Measurements from ENCODE around the gene XAB2.

The XAB2 gene

GRCh38 chr19:7612282-7613274 is 16.8 kb downstream of the XAB2 start:
- no peak for DNase-seq (ENCODE audit: low read depth in 4 of 4, low spot score in 1 of 4)

DNA sequence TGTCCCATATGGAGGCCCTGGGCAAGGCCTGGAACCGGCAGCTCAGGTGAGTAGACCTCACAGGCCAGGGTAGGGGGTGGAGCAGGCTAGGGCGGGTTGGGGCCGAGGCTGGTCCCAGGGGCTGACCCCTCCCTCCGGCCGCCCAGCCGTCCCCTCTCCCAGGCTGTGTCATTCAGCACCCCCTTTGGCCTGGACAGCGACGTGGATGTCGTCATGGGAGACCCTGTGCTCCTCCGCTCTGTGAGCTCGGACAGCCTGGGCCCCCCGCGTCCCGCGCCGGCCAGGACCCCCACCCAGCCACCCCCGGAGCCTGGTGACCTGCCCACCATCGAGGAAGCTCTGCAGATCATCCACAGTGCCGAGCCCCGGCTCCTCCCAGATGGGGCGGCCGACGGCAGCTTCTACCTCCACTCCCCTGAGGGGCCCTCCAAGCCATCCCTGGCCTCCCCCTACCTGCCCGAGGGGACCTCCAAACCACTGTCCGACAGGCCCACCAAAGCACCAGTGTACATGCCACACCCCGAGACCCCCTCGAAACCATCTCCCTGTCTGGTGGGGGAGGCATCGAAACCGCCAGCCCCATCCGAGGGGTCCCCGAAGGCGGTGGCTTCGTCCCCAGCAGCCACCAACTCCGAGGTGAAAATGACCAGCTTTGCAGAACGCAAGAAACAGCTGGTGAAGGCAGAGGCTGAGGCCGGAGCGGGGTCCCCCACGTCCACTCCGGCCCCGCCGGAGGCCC is 17.6 kb downstream of the XAB2 start:
- no peak for DNase-seq (ENCODE audit: low read depth in 4 of 4, low spot score in 1 of 4)

DNA sequence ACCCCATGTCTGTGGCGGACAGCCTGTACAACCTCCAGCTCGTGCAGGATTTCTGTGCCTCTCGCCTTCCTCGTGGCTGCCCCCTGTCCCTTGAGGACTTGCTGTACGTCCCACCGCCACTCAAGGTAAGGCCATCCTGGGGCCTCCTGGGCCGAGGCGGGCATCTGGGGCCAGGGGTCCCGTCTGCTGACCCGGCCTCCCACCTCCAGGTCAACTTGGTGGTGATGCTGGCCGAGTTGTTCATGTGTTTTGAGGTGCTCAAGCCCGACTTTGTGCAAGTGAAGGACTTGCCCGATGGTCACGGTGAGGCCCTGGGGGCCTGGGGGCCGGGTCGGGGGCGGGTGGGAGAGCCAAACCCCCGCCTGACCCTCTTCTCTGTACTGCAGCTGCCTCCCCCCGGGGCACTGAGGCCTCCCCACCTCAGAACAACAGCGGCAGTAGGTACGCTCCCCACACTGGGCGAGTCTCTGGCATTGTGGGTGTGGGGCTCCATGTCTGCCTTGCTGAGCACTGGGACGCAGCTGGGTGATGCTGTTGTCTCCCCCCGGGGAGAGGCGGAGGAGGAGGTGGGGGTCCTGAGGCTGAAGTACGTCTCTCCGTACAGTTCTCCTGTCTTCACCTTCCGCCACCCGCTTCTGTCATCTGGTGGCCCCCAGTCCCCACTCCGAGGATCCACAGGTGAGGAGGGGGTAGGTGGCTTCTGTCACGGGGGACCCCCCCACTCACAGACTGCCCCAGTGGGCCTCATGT is 18.7 kb downstream of the XAB2 start:
- no peak for DNase-seq (ENCODE audit: low read depth in 4 of 4, low spot score in 1 of 4)

DNA sequence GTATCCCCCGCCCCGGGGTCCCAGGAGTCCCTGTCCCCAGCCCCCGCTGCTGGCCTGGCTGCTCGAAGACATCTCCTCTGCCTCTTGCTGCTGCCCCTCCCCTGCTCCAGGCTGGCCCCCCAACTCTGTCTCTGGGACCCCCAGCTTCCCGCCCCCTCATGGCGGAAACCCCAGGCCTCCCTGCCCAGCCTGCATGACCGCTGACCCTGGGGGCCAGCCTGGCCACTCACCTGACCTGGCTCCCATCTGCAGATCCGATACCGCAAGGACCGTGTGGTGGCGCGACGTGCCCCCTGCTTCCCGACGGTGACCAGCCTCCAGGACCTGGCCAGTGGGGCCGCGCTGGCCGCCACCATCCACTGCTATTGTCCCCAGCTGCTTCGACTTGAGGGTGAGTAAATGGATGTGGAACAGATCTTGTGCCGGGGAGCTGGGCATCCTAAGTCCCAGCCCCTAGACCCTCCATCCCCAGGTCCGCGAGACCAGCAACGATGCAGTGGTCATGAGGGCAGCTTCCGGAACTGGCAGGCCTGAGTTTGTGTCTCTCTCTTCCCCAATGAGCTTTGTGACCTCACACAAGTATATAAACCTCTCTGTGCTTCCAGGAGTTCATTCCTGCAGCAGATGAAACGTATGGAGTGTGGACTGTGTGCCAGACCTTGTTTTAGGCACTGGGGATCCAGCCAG is 21.3 kb downstream of the XAB2 start:
- no peak for DNase-seq (ENCODE audit: low read depth in 4 of 4, low spot score in 1 of 4)

DNA sequence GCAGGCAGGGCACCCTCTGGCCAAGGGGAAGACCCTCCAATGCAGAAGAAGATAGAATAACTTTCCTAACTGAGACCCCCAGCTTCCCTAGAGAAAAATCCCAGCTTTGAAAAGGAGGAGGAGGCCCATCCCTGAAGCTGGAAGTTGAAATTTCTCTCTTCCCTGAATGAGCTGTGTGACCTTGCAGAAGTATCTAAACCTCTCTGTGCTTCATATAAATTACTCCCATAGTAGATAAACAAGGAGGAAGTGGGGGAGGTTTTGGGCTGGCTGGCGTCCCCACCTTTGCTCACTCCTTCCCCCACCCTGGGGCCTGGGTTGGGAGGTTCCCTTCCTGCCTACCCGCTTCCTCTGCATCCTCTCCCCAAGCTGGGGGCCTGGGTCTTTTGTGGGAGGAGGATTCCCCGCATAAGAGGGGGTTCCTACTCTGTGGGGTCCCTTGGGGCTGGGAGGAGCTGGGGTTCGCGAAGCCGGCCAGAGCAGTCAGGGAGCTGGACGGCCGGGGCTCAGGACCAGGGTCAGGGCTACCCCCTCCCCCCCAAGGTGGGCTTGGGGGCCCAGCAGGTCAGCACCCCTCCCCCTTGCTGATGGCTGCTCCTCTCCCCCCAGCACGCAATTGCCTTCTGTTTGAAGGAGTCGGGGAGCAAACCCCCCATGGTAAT is 22.0 kb downstream of the XAB2 start:
- DNase-seq (ENCODE audit: low read depth in 4 of 4, low spot score in 1 of 4): no peak

GRCh38 chr19:7606289-7606688 is 23.1 kb downstream of the XAB2 start:
- DNase-seq (ENCODE audit: low read depth in 4 of 4, low spot score in 1 of 4): no peak

- peak in 1 of 4 experiments; percentile 28 for DNase-seq (ENCODE audit: low read depth in 4 of 4, low spot score in 1 of 4)
Measured at GRCh38 chr19:7605490-7606222, 23.7 kb downstream of the XAB2 start.

- no peak for DNase-seq (ENCODE audit: low read depth in 4 of 4, low spot score in 1 of 4)
Measured at GRCh38 chr19:7603919-7604318, 25.4 kb downstream of the XAB2 start.

DNA sequence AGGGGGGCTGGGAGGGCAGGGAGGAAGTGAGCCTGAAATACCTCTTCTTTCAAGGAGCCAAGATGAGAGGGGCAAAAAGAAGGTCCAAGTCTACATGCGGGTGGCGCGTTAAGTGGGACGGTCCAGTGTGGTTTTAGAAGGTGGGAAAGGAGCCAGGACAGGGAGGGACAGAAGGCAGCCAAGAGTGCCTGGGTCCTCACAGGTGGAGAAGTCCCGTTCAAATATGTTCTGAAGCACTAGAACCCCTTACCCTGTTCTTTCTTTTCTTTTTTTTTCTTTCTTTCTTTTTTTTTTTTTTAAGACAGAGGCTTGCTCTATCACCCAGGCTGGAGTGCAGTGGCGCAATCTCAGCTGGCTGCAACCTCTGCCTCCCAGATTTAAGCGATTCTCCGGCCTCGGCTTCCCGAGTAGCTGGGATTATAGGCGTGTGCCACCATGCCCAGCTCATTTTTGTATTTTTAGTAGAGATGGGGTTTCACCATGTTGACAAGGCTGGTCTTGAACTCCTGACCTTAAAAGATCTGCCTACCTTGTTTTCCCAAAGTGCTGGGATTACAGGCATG is 26.3 kb downstream of the XAB2 start:
- no peak for DNase-seq (ENCODE audit: low read depth in 4 of 4, low spot score in 1 of 4)

DNA sequence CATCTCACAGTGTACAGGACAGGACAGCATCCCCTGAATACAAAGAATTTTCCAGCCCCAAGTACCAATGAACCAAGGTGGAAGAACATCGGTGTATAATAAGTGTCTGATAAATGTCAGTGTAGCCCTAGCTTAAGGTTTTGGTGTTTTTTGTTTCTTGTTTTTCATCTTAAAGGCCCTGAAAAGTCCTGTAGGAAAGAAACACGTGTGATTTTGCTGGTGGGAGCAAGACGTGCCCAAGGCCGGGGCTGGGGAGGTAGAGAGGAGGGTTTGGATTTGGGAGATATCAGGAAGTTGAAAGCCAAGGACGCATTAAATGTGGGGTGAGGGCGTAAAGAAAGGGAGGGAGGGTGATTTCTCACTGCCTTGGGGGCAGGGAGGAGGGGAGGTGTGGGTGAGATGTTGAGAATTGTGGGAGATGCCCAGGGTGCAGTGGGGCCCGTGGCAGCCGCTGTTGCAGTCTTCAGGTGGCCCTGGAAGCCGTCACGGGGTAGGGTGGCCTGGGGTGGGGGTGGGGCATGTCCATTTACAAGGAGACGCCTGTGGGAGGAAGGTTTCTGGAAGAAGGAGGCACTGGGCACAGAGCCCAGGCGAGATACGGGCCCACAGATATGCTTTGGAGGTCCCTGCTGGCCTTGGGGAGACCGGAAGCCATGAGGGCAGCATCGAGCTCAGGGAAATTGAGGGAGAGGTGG is 27.0 kb downstream of the XAB2 start:
- DNase-seq (ENCODE audit: low read depth in 4 of 4, low spot score in 1 of 4): no peak

DNA sequence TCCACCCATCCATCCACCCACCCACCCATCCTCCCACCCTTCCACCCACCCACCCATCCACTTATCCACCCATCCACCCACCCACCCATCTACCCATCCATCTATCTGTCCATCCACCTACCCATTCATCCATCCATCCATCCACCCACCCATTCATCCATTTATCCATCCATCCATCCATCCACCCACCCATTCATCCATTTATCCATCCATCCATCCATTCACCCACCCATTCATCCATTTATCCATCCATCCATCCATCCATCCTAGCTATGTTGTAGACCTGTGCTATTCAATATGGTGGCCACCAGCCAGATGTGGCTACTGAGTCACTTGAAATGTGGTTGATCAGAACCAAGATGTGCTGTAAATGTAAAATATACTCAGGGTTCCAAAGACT is 28.6 kb downstream of the XAB2 start:
- no peak for DNase-seq (ENCODE audit: low read depth in 4 of 4, low spot score in 1 of 4)

DNA sequence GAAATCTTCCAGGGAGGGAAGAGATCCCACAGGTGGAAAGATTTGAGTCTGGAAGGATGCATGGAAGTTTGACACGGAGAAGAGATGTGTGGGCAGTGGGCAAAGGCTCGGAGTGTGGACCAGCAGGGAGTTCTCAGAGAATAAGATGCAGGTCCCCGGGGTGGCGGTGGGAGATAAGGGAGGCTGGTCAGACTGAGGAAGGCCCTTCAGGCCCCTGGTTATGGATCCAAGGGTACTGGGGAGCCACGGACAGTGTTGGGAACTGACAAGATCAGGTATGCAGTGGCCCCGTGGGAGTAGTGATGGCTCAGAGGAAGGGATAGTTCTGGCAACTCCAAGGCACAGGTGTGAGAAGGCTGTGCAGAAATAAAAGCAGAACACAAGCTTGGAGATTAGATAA is 31.2 kb downstream of the XAB2 start:
- no peak for DNase-seq (ENCODE audit: low read depth in 4 of 4, low spot score in 1 of 4)

DNA sequence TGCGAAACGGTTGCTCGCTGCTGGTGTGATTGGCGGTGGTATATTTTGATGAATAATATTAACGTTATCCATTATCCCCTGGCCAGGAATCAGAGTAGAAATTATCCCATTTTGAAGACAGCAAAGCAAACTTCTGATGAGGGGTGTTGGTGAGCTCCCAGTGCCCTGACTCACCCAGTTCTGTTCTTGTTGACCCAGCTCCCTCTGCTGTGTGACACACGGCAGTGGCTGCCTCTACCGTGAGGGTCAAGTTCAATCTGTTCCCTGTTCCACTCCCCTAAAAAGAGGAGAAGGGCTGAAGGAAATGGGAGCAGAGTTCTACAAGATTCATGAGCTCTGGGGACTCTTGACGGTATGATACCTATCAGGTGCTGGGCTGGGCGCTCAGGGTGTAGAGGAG is 31.7 kb downstream of the XAB2 start:
- no peak for DNase-seq (ENCODE audit: low read depth in 4 of 4, low spot score in 1 of 4)

DNA sequence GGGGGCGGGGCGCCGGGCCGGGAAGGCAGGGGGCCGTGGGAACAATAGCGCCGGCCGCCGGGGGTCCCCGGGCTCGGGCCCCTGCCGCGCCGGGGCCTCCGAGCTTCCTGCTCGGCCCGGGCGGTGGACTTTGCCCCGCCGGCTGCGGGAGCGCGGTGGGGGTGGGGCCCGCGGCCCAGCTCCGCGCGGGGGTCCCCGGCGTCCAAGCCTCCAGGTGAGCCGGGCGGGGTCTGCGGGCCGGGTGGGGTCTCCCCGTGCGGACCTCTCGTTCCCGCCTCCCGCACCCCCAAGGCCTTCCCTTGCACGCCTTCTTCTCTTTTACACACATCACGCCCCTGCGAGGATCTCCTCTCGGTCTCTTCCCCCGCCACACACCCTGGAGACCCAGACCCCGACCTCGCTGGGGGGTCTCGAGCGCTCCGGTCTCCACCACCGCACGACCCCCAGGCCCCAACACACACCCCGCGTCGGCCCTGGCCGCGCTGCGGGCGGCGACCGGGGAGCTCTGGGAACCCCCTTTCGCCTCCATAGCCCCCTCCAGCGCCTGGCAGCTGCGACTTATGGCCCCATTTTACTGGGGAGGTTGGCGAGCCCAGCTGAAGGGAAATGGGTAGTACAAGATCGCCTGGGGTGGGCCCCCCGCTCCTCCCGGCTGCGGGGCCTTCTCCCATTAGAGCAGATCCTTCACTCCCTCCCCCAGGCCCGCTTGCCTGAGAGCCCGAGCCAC is 33.0 kb downstream of the XAB2 start:
- DNase-seq (ENCODE audit: low read depth in 4 of 4, low spot score in 1 of 4): no peak

GRCh38 chr19:7595466-7596133 is 33.7 kb downstream of the XAB2 start, which contains the start of gene CAMSAP3:
Gene CAMSAP3 (plus strand): TSS chr19:7595863. CDS start chr19:7596003, 140 bp downstream.
- peak in 2 of 4 experiments; percentile 23 to 25 for DNase-seq (ENCODE audit: low read depth in 4 of 4, low spot score in 1 of 4)

- DNase-seq (ENCODE audit: low read depth in 4 of 4, low spot score in 1 of 4): no peak
Measured at GRCh38 chr19:7590256-7590655, 39.1 kb downstream of the XAB2 start.

DNA sequence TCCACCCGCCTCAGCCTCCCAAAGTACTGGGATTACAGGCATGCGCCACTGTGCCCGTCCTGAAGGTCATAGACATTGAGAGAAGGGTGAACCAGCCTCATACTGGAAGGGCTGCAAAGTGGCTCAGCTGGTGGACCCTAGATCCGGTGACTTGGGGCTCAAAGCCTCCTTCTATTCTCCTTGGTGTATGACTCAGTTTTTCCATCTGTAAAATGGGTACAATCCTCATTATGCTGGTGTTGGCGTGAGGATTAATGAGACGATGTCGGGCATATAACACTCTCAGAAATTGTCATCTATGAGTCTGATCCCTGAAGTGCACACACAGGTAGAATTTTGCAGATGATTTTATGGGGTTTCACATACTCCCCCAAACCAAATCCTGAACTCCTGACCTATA is 39.5 kb downstream of the XAB2 start:
- no peak for DNase-seq (ENCODE audit: low read depth in 4 of 4, low spot score in 1 of 4)

Measured in stimulated activated CD4-positive, alpha-beta T cell treated with anti-CD3 and anti-CD28 coated beads, Interleukin-1b, Interleukin-23, amount 100 ng/mL, for 24 hours (primary cell).